Measurements from ENCODE around the gene MED6. TPM values are rescaled to one million over a fixed set of nuclear protein-coding genes. Genes with fewer than 3 reads are reported as not detected.

MED6 gene
- total RNA-seq, 1 experiment from 2014 or later, result 55.3 TPM

GRCh38 chr14:70649803-70650202 is 49.3 kb upstream of the MED6 start:
- no peak overlapping the region for H2BK15ac ChIP-seq (ENCODE audit: low read depth, low read length)
- H3K23me2 ChIP-seq (ENCODE audit: insufficient read length, low read depth, low read length, poor library complexity, severe bottlenecking), result no peaks in the 10 kb centered on the region
- no peak overlapping the region for H4K8ac ChIP-seq (replicated peaks; ENCODE audit: insufficient read length, low read depth, low read length)
- Mint-ChIP-seq H3K27me3 (ENCODE audit: low read depth) (no peaks in the 10 kb centered on the region), H3K4me1 (peaks cover 59 to 73% of the 10 kb centered on the region in 2 experiments), H3K9me3 (no peaks in the 10 kb centered on the region), H3K27ac (peak overlapping the region in 2 of 3 experiments; percentile 12 to 20; a peak in 2 of 7 replicates), H3K4me3 (no peak overlapping the region), H3K36me3 (ENCODE audit: insufficient read depth in 1 of 3, low read depth in 3 of 3) (peaks cover 17 to 26% (median 22%) of the 10 kb centered on the region in 3 experiments)
- H3K4me2 ChIP-seq (ENCODE audit: insufficient read depth, insufficient read length, low read length), result no peak overlapping the region
- H2BK12ac ChIP-seq (ENCODE audit: insufficient read length, low read depth, low read length), result no peak overlapping the region
- no peak overlapping the region for H4K5ac ChIP-seq (ENCODE audit: insufficient read length, low read depth, low read length)
- H3K4ac ChIP-seq (ENCODE audit: low read depth, low read length), result no peak overlapping the region
- H4K91ac ChIP-seq (ENCODE audit: insufficient read length, low read depth, low read length), result no peak overlapping the region
- no peak overlapping the region for H2AK5ac ChIP-seq (ENCODE audit: insufficient read length, low read length)
- H2AFZ ChIP-seq (ENCODE audit: low read length), result no peak overlapping the region
- H4K20me1 ChIP-seq (ENCODE audit: control insufficient read depth, insufficient read depth, insufficient read length), result no peaks in the 10 kb centered on the region
- no peak for DNase-seq
- H3K27me3 ChIP-seq (ENCODE audit: insufficient read depth, low read length), result no peaks in the 10 kb centered on the region; the same call in 1 of the 2 replicates
- H2BK120ac ChIP-seq (ENCODE audit: low read depth, low read length, poor library complexity, severe bottlenecking), result no peak overlapping the region
- no peak overlapping the region for H3T11ph ChIP-seq (ENCODE audit: low read length)
- no peak overlapping the region for H2BK5ac ChIP-seq (ENCODE audit: insufficient read length, low read length)
- peaks cover 32% of the 10 kb centered on the region; the same call in 1 of the 2 replicates for H3K79me2 ChIP-seq (ENCODE audit: insufficient read depth, low read length)
- TF ChIP-seq CTCF (conservative IDR thresholded peaks at IDR 0.05), result no peak
- H2BK20ac ChIP-seq (ENCODE audit: low read depth, low read length, poor library complexity, severe bottlenecking), result no peak overlapping the region
- no CpG with 5 or more reads among the region's 4 CpGs for WGBS (ENCODE audit: extremely low coverage, insufficient read length, low lambda C conversion rate)
- H3K9ac ChIP-seq (ENCODE audit: extremely low read depth, insufficient read length, low read length), result no peak overlapping the region
- H3K14ac ChIP-seq (ENCODE audit: insufficient read depth, low read length), result no peak overlapping the region
- no peak overlapping the region for H3K56ac ChIP-seq (ENCODE audit: insufficient read length, low read depth, low read length)
- H3K9me3 ChIP-seq (ENCODE audit: control insufficient read depth, low read depth, low read length), result no peaks in the 10 kb centered on the region
- H3K23ac ChIP-seq (ENCODE audit: insufficient read length, low read depth, low read length), result no peak overlapping the region
- H3K27ac ChIP-seq (ENCODE audit: insufficient read length, low read depth, low read length), result no peak overlapping the region
- H3K18ac ChIP-seq (ENCODE audit: insufficient read length, low read depth, low read length), result no peak overlapping the region
- peaks cover 4% of the 10 kb centered on the region for H3K79me1 ChIP-seq (ENCODE audit: insufficient read depth, low read depth, low read length, poor library complexity, severe bottlenecking)
- H3K4me1 ChIP-seq (ENCODE audit: insufficient read depth, low read length), result peaks cover 43% of the 10 kb centered on the region
